GM18507 (cell line): ENCODE measurements around the gene YES1.
"Not testable (repeated sequence)": the region's sequence is repeated elsewhere in the genome, so short reads cannot be mapped to it uniquely, and the experiment has no call there.

ENCODE experiments used
- DNase-seq: peaks from one replicate; pipeline ENCODE4 v3.0.0; 2011; ENCODE audit warnings: low read depth; ENCODE audit not compliant: insufficient read length; ENCODE audit errors: extremely low spot score
- FAIRE-seq: peaks from 2 replicates; lab custom pipeline; 2011; peaks lifted over from hg19 to GRCh38; lab: Jason Lieb, UNC

Gene YES1

DNA sequence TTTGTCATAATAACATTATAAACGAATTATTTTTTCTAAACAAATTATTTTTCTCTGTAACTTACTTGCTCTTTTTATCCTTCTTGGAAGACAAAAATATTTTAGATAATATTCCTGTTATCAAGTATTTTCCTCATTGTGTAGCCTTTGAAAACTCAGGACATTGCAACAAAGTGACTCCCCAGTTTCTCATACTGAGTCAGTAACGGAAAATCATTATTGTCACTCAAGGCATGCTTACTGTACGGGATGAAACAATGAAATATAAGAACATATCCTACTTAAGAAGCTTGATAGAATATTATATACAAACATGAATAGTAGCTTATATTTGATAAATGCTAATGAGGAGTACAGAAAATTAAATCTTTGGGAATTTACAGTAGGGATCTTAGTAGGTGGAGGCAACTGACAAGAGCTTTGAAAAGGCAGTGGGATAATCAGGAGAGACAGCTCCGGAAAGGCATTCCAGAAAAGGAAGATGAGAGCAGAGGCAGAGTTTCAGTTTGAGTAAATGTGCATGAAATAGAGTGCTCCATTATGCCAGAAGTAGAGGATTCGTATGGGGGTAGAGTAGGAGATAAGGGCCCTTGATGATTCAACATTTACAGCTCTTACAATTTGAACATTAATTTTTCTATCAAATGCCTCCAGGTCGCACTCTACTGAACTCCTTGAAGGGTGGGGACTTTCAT is 14.0 kb upstream of the YES1 start:
- DNase-seq (no peak), FAIRE-seq (no peak)

GRCh38 chr18:824179-824578 is 12.1 kb upstream of the YES1 start:
- DNase-seq (no peak), FAIRE-seq (no peak)

DNA sequence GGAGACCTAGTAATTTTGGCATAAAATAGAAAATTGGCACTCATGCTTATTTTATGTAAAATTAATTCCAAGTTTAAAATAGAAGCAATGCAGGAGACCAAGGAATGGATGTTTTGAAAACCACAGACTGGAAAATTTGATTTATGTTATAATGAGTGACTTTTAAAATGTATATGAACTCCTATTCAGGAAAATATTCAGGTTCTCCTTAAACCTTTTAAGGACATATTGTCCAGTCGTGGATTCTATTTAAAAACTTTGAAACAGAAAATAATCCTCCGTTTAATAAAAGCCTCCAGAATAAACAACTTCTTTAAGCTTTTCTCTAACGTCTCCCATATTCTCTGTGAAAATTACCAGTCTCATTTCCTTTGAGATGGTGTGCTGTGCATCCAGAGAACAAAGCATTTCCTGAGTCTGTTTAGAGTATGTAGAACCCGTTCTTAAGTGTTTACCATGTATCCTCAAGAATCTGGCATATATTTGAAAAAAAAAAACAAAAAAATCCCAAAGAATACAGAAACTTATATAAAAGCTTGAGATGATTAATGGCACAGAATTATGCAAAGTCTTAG is 8.6 kb upstream of the YES1 start:
- FAIRE-seq: no peak
- DNase-seq: no peak

DNA sequence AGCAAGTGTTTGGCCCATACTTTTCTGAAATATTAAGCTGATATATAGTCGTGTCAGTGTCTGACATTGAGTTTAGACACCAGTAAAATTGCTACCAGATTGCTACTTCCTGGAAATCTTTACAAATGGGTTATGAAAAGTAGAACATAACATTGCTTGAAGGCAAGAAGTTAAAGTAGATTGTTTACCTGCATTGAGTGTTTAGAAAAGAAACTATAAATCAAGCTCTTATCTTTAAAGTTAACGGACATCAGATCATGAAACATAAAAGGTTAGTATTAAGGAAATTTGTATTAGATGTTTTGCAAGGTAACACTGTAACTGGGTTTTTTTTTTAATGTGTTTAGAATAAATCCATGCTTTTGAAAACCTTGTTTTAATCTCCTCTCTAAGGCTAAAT is 4.8 kb upstream of the YES1 start:
- DNase-seq: no peak
- FAIRE-seq: no peak

- no peak for DNase-seq
- FAIRE-seq: no peak
Observed at GRCh38 chr18:816088-816653, 4.1 kb upstream of the YES1 start.

DNA sequence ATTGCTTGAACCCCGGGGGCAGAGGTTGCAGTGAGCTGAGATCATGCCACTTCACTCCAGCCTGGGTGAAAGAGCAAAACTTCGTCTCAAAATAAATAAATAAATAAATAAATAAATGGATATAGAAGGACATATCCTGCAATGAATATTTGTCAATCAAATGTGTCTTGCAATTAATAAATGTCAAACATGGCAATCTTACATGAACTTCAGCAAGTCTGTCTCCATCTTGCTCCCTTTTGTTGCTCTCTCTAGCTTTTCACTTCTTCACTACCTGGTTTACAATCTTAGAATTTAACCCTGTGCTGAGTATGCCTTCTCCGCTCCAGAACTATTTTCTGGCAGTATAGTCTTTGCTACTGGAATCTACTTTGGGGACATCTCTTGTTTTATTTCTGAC is 3.3 kb upstream of the YES1 start:
- DNase-seq (no peak), FAIRE-seq (no peak)

GRCh38 chr18:814300-815084 is 2.5 kb upstream of the YES1 start:
- peak; percentile 18 for FAIRE-seq
- no peak for DNase-seq

DNA sequence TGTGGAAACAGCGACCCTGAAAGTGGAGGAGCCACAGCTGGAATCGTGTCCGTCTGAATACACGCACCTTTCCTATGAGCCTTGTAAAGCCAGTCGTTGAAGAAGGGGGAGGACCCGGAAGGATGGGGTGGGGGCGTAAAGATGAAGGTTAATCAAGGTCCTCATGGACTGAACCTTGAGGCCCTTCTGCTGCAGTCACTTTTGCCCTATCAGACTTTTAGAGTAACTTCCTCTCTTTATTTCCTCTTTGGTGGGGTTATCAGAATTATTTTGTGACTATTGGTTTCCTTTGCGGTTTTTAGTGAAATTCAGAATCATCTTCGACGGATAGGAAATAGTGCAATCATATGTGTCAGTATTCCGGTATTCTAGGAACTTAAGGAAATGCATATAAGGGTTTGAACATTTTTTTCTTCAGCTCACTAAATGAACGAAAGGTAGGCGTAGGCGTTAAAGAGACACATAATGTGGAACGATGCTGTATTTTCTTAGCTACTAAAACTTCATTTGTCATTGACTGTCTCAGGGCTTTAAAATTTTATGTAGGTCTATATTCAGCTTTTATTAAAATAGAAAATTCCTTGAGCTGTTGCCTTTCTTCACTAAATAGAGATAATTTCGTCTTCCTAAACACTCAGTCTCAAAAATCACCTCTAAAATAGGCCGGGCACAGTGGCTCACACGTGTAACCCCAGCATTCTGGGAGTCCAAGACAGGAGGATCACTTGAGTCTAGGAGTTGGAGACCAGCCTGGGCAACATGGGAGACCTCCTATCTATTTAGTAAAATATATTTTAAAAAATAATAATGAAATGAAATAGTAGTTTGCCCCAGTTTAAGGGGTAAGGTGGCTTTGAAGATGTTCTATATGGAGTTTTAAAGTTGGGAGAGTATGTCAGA is 1.4 kb upstream of the YES1 start:
- DNase-seq: no peak
- peak; percentile 31 for FAIRE-seq

- FAIRE-seq (peak; percentile 73), DNase-seq (no peak)
Observed at GRCh38 chr18:812376-813171, 532 bp upstream of the YES1 start.

GRCh38 chr18:811182-811891 is 705 bp downstream of the YES1 start:
- FAIRE-seq (no peak), DNase-seq (no peak)

DNA sequence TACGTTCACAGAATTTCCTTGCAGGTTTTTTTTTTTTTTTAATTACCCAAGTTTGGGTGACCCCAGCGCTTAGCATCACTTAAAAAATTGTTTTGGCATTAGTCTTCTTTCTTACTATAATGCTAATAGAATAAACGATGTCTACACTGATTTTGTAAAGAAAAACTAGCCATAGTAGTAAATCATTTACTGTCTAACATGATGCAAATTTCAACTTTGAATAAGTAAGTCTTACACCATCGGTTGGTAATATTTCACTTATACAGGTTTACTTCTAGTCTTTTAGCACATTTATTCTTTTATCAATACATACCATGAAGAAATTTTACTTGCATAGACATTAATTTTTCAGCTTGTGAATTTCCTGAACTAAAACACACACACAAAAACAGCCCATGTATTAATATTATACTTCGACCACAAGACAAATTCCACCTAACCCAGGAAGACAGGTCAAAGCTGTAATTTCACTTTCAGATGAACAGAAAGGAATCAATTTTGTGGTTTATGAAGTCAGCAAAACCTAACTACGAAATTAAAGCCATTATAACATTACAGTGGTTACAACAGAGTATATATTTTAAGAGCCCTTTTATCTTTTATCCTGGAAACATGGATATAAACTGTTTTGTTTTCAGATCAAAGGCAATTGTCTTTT is 1.9 kb downstream of the YES1 start:
- DNase-seq (no peak), FAIRE-seq (peak; percentile 88)

GRCh38 chr18:809228-809627 is 2.8 kb downstream of the YES1 start:
- not testable (repeated sequence) for DNase-seq, FAIRE-seq

- FAIRE-seq (peak; percentile 50), DNase-seq (no peak)
Observed at GRCh38 chr18:808502-808901, 3.5 kb downstream of the YES1 start.

GRCh38 chr18:808086-808485 is 4.0 kb downstream of the YES1 start:
- no peak for DNase-seq
- FAIRE-seq: no peak

DNA sequence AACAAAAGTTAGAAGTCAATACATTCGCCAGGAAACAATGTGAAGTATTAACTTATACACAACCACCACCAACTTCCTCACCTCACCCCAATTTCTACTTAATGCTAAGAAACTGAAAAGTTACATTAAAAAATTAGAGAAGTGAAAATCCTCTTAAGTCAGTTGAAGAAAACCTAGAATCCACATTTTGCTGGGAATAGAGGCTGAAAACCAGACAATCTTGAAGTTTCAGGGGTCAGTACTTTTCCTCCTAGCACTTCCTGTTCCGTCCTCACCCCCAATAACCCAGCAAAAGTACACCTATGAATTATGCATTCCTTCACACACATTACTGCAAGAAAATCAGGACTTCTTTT is 6.3 kb downstream of the YES1 start:
- DNase-seq (no peak), FAIRE-seq (peak; percentile 89)

- no peak for DNase-seq
- no peak for FAIRE-seq
Observed at GRCh38 chr18:805008-805754, 6.9 kb downstream of the YES1 start.

GRCh38 chr18:801137-801536 is 10.9 kb downstream of the YES1 start:
- DNase-seq (no peak), FAIRE-seq (no peak)
